Dedifferentiated amniotic fluid mesenchymal stem cell (primary cell): ENCODE results near the gene RALB.

ENCODE experiments used
- DNase-seq: peaks from one replicate; pipeline ENCODE4 v3.0.0-alpha.2; 2016; ENCODE audit errors: extremely low spot score

RALB gene

GRCh38 chr2:120262761-120263428 is 10.2 kb downstream of the RALB start:
- no peak for DNase-seq

GRCh38 chr2:120265006-120265405 is 12.4 kb downstream of the RALB start:
- DNase-seq, result no peak

GRCh38 chr2:120267348-120267747 is 14.7 kb downstream of the RALB start:
- DNase-seq, result no peak

- no peak for DNase-seq
These were observed 16.6 kb downstream of the RALB start for GRCh38 chr2:120269076-120269744.

GRCh38 chr2:120269816-120270215 is 17.2 kb downstream of the RALB start:
- no peak for DNase-seq

GRCh38 chr2:120271711-120272379 is 19.2 kb downstream of the RALB start:
- DNase-seq, result no peak

GRCh38 chr2:120272763-120273481 is 20.3 kb downstream of the RALB start:
- DNase-seq, result no peak

GRCh38 chr2:120275617-120276400 is 23.2 kb downstream of the RALB start:
- no peak for DNase-seq

- DNase-seq, result no peak
These were observed 25.0 kb downstream of the RALB start for GRCh38 chr2:120277505-120278205.

GRCh38 chr2:120278901-120279300 is 26.2 kb downstream of the RALB start:
- no peak for DNase-seq

GRCh38 chr2:120279708-120280107 is 27.1 kb downstream of the RALB start:
- DNase-seq, result no peak

- DNase-seq, result no peak
These were observed 31.0 kb downstream of the RALB start for GRCh38 chr2:120283649-120284048.

- DNase-seq, result no peak
These were observed 32.4 kb downstream of the RALB start for GRCh38 chr2:120285056-120285455.

GRCh38 chr2:120287183-120288015 is 34.7 kb downstream of the RALB start:
- peak; percentile 49 for DNase-seq

- no peak for DNase-seq
These were observed 35.3 kb downstream of the RALB start for GRCh38 chr2:120288016-120288373.

- no peak for DNase-seq
These were observed 36.7 kb downstream of the RALB start for GRCh38 chr2:120289221-120289906.

GRCh38 chr2:120290737-120291136 is 38.1 kb downstream of the RALB start:
- no peak for DNase-seq

GRCh38 chr2:120291401-120292311 is 39.0 kb downstream of the RALB start:
- no peak for DNase-seq
